Activated naive CD4-positive, alpha-beta T cell treated with anti-CD3 and anti-CD28 coated beads, Interleukin-2, amount 50 U/mL, for 16 hours (primary cell): ENCODE data around the gene ABCC8.

Experiments
- DNase-seq: peaks from one replicate; pipeline ENCODE4 v3.0.0-alpha.2; 2020

The ABCC8 gene

DNA sequence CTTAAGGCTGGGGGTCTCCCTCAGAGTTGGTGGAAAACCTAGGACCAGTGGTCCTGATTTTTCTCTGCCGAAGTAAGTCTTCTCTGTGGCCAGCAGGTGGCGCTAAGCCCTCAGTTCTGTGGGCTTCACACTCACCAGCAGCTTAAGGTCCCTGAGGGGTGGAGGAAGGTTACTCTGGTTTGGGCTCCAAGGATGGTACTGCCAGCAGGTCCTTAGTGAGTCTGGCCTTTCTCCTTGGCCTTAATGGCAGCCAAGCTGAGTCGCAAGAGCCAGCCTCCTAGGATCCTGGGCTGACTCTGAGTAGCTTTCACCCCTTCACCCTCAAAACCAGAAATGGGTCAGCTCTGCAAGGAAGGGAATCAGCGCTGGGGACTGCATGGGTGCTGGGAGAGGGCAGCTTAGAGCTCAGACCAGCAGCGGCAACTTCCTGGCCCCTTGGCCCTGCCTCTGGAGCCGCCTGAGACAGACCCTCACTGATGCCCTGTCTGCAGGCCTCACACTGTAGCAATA lies 92.6 kb downstream of the ABCC8 start:
- peak; percentile 78 for DNase-seq

DNA sequence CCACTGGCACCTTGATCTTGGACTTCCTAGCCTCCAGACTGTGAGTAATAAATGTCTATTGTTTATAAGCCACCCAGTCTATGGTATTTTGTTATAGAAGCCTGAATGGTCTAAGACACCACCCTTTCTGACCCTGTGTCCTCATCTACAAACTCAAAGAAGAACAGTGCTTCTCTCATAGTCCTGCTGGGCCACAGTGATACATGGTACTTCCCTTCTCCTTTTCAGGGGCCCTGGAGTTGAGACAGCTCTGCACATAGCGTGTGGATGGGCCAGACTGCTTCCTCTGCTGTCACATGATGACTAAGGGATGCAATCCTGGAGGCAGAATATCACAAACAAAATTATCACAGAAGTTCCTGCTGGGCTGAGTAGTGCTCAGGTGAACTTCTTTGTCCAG lies 93.2 kb downstream of the ABCC8 start:
- DNase-seq, result no peak

DNA sequence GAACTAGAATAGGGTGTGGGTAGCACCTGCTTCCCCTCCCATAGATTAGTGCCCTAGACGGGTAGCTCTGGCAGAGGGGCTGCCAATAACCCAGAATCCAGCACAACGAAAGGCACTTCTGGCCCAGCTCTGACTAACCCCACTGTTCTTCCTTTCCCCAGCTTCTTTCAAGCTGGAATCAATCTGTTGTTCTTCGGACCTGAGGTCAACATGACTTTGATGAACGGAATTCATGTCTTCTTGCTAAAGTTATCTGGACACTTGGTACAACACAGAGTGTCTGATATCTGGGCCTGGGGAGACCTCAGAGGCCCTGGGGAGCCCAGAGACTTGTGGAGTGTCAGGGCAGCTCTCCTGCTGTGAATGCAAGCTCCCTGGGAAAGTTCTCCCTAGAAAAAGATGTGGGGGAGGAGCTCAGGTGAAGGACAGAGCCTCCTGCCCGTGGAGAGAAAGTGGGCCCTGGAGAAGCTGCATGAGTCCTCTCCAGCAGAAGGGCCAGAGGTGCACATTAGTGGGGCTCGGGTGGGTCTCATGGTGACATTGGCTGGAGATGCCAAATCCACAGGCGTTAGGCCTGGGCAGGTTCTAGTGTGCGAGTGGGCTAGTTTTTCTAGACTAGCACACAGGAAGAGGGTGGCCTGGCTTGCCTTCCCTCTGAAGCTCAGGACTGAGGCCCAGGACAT lies 94.5 kb downstream of the ABCC8 start:
- DNase-seq, result no peak

DNA sequence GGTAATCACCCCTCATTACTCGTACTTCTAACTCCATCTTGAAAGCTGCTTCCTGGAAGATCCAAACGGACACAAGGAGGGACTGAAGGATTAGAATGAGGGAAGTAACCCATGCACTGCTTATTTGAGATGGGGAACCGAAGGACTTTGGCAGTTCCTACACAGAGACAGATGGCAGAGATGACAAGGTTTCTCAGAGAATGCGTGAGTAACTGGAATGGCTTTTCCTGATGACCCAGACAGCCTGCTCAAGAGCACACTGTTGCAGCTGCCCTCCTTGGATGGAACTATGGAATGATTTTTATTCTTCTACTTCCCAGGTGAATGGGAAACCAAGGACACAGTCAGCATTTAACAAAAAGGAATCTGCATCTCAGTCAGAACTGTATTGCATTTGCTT lies 95.5 kb downstream of the ABCC8 start:
- no peak for DNase-seq

DNA sequence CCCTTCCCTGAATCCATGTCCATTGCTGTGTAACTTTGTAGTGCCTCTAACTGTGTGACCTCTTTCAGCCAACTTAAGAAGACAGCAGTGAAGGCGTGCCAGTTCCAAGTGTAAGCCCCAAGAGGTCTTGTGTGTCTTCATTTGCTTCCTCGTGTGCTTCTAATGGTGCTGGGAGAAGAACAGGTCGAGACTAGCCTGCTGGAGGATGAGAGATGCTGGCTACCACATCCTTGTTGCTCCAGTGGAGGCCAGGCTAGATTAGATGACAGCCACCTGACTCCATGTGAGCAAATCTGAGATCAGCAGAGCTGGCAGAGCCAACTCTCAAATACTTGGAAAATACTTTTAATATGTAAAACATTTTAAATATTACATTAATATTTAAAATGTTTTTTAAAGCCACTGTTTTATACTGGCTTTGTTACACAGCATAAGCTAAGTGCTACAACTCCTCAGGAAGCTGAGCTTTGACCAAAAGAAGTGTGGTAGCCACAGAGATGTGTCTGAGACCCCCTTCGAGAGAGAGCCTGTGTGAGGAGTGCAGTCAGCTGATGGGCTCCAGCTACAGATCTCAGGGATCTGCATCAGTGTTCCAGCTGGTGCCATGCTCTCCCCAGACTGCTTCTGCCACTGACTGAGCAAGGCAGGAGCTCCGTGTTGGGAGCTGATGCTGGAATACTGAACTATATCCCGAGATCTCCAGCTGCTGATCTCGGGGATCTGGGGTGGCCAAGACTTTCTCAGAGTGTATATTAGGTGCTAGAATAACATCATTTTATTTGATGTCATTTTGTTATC lies 97.1 kb downstream of the ABCC8 start:
- no peak for DNase-seq

DNA sequence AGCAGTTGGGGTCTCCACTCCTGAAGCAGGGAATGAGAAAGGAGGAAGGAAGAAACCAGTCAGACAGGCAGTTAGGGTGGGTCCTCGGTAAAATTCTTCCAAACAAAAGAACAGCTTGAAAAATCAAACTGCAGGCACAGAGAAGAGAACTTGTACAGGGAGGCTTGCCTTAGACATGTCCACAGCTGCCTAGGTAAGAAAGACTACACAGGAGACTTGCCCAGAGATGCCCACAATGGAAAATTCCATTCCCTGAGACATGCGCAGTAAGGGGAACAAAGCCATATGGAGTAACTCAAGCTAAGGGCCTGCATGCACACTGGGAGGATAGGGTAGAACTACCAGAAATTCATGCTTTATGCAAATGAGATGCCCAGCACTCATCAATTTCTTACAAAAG lies 98.0 kb downstream of the ABCC8 start:
- DNase-seq, result no peak

DNA sequence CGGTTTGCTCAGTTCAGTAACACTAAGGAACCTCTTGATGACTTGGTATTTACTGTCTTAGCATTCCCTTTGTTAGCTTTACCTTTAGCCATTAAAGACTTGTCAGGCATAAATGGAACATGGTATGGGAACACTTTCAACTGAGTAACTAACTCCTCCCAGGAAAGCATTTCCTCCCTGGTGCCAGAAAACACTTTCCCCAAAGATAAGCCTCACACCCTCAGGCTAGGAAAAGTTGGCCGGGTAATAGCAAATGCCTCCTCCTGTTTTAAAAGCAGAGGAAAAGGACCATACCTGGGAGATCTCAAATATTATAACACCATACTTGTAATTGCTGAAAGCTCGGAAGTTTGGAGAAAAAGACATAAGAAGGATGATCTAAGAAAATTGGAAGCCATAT lies 100.2 kb downstream of the ABCC8 start:
- no peak for DNase-seq

DNA sequence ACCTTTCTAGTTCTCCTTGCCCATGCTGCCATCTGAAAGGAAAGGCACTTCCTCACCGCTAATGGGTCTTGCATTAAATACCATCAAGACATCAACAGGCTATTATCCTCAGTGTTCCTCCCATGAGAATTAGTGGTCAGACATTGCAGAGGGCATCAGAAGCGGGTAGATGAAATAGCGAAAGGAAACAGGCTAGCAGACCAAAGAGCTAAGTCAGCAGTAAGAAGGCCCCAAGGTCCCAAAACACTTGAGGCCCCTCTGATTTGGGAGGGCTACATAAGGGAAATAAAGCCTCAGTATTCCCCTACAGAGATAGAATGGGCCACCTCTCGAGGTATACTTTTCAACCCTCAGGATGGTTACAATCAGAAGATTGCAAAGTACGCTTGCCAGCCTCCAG lies 101.1 kb downstream of the ABCC8 start:
- no peak for DNase-seq

DNA sequence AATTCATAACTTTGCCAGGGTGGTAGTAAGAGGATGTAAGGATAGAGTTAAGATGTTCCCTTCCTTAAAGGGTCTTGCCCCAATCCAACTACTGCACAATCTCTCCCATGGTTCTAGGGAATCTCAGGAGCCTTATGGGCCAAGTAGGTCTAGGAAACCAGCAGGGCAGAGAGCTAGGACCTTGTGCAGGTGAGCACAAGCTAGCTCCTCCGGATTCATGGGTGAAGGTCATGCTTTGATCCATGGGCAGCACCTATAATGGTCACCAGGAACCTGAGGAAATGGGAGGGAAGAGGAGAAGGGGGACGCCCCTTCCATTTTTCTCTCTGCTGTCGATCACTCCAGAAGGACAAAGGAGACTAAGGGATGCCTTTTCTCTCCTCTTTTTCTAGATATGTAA lies 105.0 kb downstream of the ABCC8 start:
- DNase-seq, result no peak

DNA sequence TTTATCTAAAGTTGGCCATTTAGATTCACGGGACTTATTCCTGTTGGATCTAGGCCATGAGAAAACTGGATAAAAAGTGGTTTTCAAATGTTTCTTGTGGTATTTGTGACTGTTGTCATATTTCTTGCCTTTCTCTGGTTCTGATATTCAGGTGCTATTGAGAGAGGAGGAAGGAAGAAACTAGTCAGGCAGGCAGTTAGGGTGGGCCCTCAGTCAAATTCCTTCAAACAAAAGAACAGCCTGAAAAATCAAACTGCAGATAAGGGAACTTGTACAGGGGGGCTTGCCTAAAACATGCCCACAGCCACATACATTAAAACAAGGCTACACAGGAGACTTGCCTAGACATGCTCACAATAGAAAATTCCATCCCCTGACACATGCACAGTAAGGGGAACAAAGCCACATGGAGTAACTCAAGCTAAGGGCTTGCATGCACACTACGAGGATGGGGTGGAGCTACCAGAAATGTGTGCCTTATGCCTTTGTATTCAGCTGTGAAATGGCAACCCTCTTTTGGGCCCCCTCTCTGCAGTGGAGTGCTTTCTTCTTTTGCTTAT lies 106.9 kb downstream of the ABCC8 start:
- no peak for DNase-seq

DNA sequence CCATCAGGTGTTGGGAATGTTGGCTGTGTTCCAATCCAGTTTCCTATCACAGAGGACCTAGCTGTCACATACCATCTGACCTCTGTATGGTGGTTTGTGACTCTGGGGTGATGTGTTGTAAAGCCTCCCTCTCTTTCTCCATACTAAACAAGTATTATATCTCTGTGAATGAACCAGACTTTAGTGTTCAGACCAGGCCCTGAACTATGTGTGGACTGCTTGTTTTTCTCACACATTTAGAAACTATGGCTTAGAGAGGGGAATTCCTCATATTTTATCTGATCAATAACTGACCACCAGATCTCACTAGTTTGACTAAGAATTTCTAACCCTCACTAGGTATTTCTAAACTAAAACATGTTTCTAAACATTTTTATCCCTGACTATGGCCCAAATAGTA lies 107.6 kb downstream of the ABCC8 start:
- DNase-seq, result no peak

DNA sequence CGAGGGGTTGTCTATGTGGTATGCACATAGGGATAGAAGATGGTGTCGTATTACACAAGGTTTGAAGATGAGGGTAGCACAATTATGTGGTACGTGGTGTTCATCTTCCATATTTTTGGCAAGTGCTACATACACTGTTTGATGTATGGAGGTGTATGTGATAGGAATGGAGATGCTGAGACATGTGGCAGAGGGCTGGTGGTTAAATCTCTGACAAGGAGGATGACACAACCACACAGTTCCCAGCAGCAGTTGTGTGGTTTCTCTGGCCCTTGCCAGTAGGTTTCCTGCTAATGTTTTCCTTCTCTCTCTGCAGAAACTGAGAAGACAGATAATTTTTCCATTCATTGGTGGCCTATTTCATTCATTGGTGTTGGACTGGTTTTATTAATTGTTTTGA lies 108.1 kb downstream of the ABCC8 start:
- DNase-seq, result no peak

DNA sequence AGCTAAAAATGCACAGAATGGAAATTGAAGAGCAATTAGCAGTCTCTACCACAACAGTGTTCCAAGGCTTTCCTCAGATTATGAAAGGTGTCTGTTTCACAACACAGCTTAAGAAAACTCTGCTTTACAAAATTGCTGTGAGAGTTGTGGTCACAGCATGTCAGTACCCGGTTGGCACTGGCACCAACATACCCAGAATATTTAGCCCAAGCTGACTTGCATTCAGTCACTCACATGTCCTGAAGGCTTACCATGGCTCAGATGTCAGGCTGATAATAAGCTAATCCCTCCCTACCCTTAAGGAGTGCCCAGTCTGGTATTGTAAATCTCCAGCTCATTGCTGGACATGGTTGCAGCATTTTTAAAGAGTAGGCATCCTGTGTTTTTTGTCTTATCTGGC lies 110.2 kb downstream of the ABCC8 start:
- no peak for DNase-seq

DNA sequence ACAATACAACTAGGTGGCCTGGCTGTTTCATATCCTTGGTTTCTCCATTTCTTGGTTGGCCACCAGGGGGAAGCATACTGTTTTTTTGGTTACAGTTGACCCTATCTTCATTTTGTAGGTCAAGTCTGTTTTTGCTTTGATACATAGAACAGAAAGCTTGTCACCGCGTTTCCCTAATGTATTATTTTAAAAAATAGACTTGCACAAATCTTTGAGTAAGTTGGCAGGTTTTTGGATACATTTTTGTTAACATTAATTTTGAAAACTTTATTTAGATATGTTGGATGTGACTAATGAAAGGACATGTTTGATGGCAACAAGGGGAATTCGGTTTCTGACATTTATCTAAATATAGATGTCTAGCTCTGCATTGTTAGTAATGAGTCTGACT lies 122.0 kb downstream of the ABCC8 start:
- peak; percentile 50 for DNase-seq

DNA sequence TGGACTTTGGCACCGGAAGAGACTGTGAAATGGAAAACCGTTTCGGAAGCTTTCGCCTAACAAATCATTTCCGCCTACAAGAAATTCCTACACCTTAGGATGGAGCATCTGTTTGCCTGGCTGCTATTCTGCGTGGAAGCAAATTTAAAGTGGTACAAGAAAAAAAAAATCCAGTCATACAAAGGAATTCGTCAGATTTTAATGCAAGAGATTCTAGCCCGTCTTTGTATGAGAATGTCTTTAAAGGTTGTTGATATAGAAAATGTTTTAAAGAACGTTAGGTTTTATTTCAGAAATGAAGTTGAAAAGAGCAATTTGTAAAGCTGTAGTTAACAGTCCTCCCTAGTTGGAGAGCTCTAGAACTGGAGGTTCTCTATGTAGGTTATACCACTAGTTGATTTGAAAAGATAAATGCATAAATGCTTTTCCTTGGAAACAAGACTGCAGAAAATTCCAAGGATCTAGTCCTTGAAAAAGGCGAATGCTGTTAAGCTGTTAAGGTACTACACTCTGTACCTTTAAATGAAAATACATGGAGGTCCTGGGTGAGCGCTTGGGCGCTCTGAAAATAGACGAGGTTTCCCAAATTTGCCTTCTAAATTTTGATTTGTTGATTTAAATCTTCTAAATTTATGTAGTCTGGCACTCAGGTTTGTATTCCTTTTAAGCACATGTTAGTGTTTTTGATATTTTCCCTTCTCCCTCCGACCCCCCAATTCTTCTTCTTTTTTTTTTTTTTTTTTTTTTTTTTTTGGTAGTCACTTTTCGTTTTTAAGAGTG lies 122.6 kb downstream of the ABCC8 start:
- no peak for DNase-seq

DNA sequence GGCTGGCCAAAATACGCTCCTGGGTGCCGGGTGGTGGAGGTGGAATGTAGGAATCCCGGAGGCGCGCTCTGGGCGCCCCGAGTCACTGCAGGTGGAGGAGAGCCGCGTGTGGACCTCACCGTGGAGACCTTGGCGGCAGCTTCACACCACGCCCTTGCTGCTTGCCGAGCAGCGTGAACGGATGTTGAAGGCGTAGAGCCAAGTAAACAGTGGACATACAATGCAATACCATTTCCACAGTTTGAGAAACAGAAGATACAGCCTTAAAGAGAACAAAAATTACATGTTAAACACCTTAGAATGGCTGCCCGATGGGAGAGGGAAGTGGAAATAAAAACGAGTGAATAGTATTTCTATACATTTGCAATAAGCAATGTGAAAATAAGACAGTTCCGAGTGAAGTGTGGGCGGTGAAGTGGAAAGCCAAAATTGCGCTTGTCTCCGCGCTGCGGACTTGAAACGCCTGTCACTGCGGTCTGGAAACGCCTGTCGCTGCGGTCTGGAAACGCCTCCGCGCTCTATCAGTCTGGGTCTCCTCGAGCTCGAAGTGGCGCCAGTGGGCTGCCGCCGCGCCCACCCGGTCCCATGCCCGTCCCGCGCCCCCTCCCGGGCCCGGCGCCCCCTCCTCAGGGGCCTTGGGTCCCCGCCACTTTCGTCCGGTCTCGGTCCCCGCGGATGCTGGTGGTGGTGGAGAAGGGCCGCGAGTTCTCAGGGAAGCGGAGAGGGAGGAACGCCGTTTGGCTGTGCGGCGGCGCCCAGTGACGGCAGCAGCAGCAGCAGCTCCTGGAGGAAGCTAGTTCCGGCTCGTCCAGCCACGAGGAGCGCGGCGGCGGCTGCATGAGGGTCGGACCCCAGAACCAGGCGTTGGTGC lies 123.5 kb downstream of the ABCC8 start:
- peak; percentile 54 for DNase-seq

DNA sequence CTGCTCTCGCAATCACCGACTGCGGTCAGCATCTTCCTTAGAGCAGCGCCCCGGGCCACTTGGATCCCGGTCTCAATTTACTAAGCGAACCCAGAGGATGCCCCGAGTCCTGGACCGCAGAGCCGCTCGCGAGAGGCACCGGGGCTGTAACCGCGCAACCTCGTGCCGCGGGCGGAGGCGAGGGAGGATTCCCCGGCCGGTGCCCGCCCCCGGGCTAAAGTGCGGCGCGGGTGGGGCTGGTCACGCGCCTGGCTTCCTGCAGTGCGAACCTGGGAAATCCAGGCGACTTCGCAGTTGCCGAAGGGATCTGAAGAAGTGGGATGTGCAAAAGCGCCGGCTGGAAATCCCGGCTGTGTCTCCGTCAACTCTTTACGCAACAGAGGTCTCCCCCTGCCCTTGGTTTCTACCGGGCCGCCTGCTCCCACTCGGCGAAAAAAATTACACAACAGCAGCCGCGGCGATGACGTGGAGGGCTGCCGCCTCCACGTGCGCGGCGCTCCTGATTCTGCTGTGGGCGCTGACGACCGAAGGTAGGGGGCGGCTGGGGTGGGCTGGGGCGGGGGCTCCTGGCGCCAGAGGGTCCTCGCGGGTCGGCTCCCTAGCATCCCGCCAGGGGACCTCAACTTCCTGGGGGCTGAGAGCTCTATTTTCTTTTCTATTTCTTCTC lies 125.0 kb downstream of the ABCC8 start, which contains the start of gene NCR3LG1:
Gene NCR3LG1 (plus strand): TSS at position 291 of the 667 bp plus-strand sequence. CDS start 170 bp downstream, at position 461.
- peak; percentile 65 for DNase-seq

DNA sequence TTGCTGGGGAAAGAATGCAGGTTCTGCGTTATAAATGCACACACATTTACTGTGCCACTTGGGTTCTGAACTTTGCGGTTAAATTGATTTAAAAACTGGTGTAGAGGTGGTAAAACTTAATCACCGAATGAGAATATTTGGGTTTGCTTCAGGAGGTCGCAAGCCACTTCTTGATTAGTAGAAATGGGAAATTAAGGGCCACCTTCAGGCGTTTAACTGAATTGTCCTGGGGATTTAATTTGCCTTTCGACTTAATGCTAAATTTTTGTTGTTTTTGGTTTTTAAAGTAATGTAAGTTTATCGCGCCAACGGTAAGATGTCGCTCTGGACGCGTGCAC lies 125.5 kb downstream of the ABCC8 start:
- DNase-seq, result no peak

DNA sequence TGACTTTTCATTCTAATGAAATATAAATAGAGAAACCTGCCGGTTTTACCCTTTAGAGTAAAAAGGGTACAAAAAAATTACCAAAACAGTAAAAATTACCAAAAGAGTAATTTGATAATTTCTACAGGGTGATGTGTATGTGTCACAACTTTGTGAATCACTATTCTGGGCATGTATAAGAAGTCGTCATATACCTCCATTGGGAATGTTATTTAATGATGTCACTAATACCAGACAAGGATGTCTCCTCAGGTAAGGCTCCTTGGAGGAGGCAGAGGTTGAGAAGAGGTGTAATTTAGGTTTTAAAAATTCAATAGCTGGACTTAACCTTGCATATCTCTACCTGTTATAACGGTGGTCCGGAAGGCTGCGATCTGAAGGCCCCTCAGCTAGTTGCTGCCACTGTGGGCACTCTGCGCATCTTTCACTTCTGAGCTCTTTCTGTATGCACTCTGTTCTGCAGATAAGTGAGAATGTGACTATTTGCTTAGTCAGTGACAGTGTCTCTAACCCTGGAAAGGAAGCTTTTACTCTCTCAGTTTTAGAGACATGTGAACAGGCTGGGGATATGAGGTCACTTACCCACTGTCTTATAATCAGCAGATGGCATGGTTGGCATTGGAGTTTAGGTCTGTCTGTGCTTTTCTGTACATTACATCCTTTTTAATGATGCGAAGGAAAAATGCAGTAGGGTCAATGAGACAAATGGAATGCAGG lies 126.0 kb downstream of the ABCC8 start:
- DNase-seq, result no peak

DNA sequence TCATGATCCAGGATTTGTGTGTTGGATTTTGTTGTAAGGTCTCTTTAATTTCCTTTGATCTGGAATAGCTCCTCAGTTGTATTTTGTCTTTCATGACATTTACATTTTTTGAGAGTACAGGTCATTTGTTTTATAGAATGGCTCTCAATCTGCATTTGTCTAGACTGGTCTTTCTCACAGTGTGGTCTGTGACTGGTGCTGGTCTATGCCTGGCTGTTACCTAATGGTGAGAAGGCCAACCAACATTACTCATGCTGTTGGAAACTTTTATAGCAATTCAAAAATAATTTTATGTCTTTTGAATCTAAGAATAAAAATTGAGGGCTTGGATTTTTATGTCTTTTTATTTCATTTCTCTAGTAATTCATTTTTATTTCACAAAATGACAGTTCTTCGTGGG lies 129.0 kb downstream of the ABCC8 start:
- no peak for DNase-seq

DNA sequence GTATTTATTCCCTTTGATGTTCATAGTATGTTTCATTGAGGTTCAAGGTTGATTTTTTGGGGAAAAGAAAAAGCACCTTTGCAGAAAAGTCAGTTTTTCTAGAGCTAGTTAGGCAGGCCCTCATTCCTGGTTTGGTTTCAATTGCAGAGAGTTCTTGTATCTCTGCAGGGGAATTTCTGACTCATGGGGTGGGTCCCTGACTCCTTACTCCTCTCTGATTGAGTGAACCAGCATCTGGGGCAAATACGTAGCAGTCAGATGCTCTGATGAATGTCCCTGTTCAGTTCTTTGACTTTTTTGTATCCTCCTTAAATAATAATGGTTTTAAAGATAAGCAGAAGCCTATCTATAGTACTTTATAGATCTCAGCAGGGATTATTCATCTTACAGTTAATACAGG lies 132.7 kb downstream of the ABCC8 start:
- peak; percentile 53 for DNase-seq
